SK-N-SH (cell line): Measurements from ENCODE around the gene PHF14. TPM values are rescaled to one million over a fixed set of nuclear protein-coding genes. Genes with fewer than 3 reads are reported as not detected.

ENCODE experiments used
- CTCF ChIA-PET: fragments of 300-600, 350-600 bp; formaldehyde crosslinking; extraction: SDS; loops from one replicate; lab custom pipeline; 2021; lab: Yijun Ruan, JAX
- POLR2A ChIA-PET: fragments of 350-600 bp; sonication (Branson Sonifier 250); formaldehyde crosslinking; extraction: SDS; loops from one replicate; lab custom pipeline; 2020; ENCODE audit warnings: antibody characterized with exemption, inconsistent platforms; lab: Yijun Ruan, JAX
- DNase-seq: peaks from one replicate; pipeline ENCODE4 v3.0.0; 2012
- H2AFZ ChIP-seq: fragments of 200-600 bp; sonication (generic); 2 replicates; pipeline ENCODE4 v1.8.1; 2016; ENCODE audit warnings: antibody characterized with exemption, mild to moderate bottlenecking, low read depth
- H3F3A ChIP-seq: fragments of 200-600 bp; sonication (generic); replicated peaks from 2 replicates; pipeline ENCODE3; 2016; ENCODE audit warnings: antibody characterized with exemption, mild to moderate bottlenecking; ENCODE audit not compliant: insufficient read depth
- H3K27ac ChIP-seq, 2 experiments: fragments of 200-500 bp in 1 of 2; fragments of 200-600 bp in 1 of 2; sonication (Bioruptor generic) in 1 of 2; sonication (generic), shearing (Covaris generic) in 1 of 2; 2 replicates each; pipeline versions ENCODE4 v1.5.1 to v1.6.1; 2014 to 2016; ENCODE audit warnings: low read depth in 2 of 2, inconsistent platforms in 1 of 2, low read length in 1 of 2, mild to moderate bottlenecking in 1 of 2, mixed read lengths in 1 of 2
- H3K27me3 ChIP-seq: fragments of 200-600 bp; sonication (generic), shearing (Covaris generic); 2 replicates; pipeline ENCODE4 v1.6.1; 2016; ENCODE audit warnings: mixed run types; ENCODE audit not compliant: insufficient read depth
- H3K36me3 ChIP-seq, 2 experiments: fragments of 200-500 bp in 1 of 2; fragments of 200-600 bp in 1 of 2; sonication (Bioruptor generic) in 1 of 2; sonication (generic) in 1 of 2; replicated peaks in 1 of 2; 2 replicates each; pipeline versions ENCODE3 to v1.5.1; 2014 to 2016; ENCODE audit warnings: low read length in 1 of 2, mild to moderate bottlenecking in 1 of 2; ENCODE audit not compliant: insufficient read depth in 2 of 2, control insufficient read depth in 1 of 2
- H3K4me1 ChIP-seq, 2 experiments: fragments of 200-500 bp in 1 of 2; fragments of 200-600 bp in 1 of 2; sonication (Bioruptor generic) in 1 of 2; sonication (generic), shearing (Covaris generic) in 1 of 2; 2 replicates each; pipeline versions ENCODE4 v1.5.1 to v1.6.1; 2014 to 2016; ENCODE audit warnings: low read depth in 1 of 2, low read length in 1 of 2, mixed run types in 1 of 2; ENCODE audit not compliant: insufficient read depth in 2 of 2, control insufficient read depth in 1 of 2
- H3K4me2 ChIP-seq: fragments of 200-600 bp; sonication (generic), shearing (Covaris generic); 2 replicates; pipeline ENCODE4 v1.6.1; 2017; ENCODE audit warnings: mixed run types
- H3K4me3 ChIP-seq, 2 experiments: fragments of 200-500 bp in 1 of 2; fragments of 200-600 bp in 1 of 2; sonication (Bioruptor generic) in 1 of 2; sonication (generic), shearing (Covaris generic) in 1 of 2; 2 replicates each; pipeline versions ENCODE4 v1.5.1 to v1.8.1; 2014 to 2016; ENCODE audit warnings: low read depth in 2 of 2, inconsistent platforms in 1 of 2, low read length in 1 of 2, mild to moderate bottlenecking in 1 of 2, mixed read lengths in 1 of 2, moderate library complexity in 1 of 2
- H3K79me2 ChIP-seq: fragments of 200-600 bp; sonication (generic); 2 replicates; pipeline ENCODE4 v1.8.1; 2017; ENCODE audit warnings: mild to moderate bottlenecking; ENCODE audit not compliant: insufficient read depth
- H3K9ac ChIP-seq: fragments of 200-600 bp; sonication (generic); 2 replicates; pipeline ENCODE4 v1.6.1; 2017; ENCODE audit warnings: mixed run types
- H3K9me2 ChIP-seq: fragments of 200-600 bp; sonication (generic); 2 replicates; pipeline ENCODE4 v1.6.1; 2017; ENCODE audit warnings: mixed run types
- H3K9me3 ChIP-seq: fragments of 200-600 bp; sonication (generic); 2 replicates; pipeline ENCODE4 v1.6.1; 2017; ENCODE audit warnings: mixed run types, mild to moderate bottlenecking, moderate library complexity
- H4K20me1 ChIP-seq: fragments of 200-600 bp; sonication (generic); 2 replicates; pipeline ENCODE4 v1.6.1; 2017; ENCODE audit warnings: mild to moderate bottlenecking, mixed run types; ENCODE audit not compliant: insufficient read depth
- EZH2phosphoT487 ChIP-seq: fragments of 200-600 bp; sonication (generic); IDR thresholded peaks from 2 replicates; pipeline ENCODE4 v1.6.1; 2017; ENCODE audit warnings: low read depth, mixed run types, mild to moderate bottlenecking, antibody characterized with exemption, moderate library complexity, borderline replicate concordance
- FOXJ3 ChIP-seq: sonication (generic); formaldehyde crosslinking; IDR thresholded peaks from 2 replicates; pipeline ENCODE4 v1.5.1; 2020; ENCODE audit warnings: mild to moderate bottlenecking, missing genetic modification reagents
- FOXM1 ChIP-seq: IDR thresholded peaks from 2 replicates; pipeline ENCODE4 v1.4.0; 2012; ENCODE audit warnings: low read depth, mild to moderate bottlenecking
- GABPA ChIP-seq: IDR thresholded peaks from 2 replicates; pipeline ENCODE4 v1.4.0; 2012; ENCODE audit warnings: low read depth, mild to moderate bottlenecking
- JUND ChIP-seq: IDR thresholded peaks from 2 replicates; pipeline ENCODE4 v1.4.0; 2012
- MEF2A ChIP-seq: IDR thresholded peaks from 2 replicates; pipeline ENCODE4 v1.4.0; 2012; ENCODE audit warnings: low read depth, borderline replicate concordance
- NFIC ChIP-seq: IDR thresholded peaks from 2 replicates; pipeline ENCODE4 v1.4.0; 2012; ENCODE audit warnings: borderline replicate concordance
- NRF1 ChIP-seq: IDR thresholded peaks from 2 replicates; pipeline ENCODE4 v1.6.1; 2012; ENCODE audit warnings: low read depth, mild to moderate bottlenecking, low read length
- POLR2AphosphoS5 ChIP-seq: IDR thresholded peaks from 2 replicates; pipeline ENCODE4 v1.6.1; 2012; ENCODE audit warnings: low read depth, low read length
- RAD21 ChIP-seq: IDR thresholded peaks from 2 replicates; pipeline ENCODE4 v1.6.1; 2012; ENCODE audit warnings: mild to moderate bottlenecking, low read length
- RFX5 ChIP-seq: IDR thresholded peaks from 2 replicates; pipeline ENCODE4 v1.6.1; 2012; ENCODE audit warnings: mild to moderate bottlenecking, improper control_type of control experiment, low read length
- SMC3 ChIP-seq: IDR thresholded peaks from 2 replicates; pipeline ENCODE4 v1.6.1; 2012; ENCODE audit warnings: low read depth, low read length, improper control_type of control experiment
- TCF12 ChIP-seq: IDR thresholded peaks from 2 replicates; pipeline ENCODE4 v1.4.0; 2012
- WGBS: methylation state at CpG from one replicate; pipeline ENCODE4 v1.1.6; 2017; ENCODE audit warnings: low lambda C conversion rate; 5-methylcytosine and 5-hydroxymethylcytosine counted together
- polyA plus RNA-seq, 3 experiments: library from polyadenylated mRNA; depleted of rRNA; stranded (reverse); fragments of >200 nt; gene quantifications; 2 replicates each; pipeline ENCODE4 v1.2.3, GENCODE V29; 2012
- TF ChIP-seq, protein P1 (sequence below): IDR thresholded peaks from 2 replicates; pipeline ENCODE4 v1.4.0; 2012; ENCODE audit warnings: low read depth, borderline replicate concordance
- TF ChIP-seq, protein P2 (sequence below): IDR thresholded peaks from 2 replicates; pipeline ENCODE4 v1.4.0; 2012; ENCODE audit warnings: low read depth, borderline replicate concordance
- TF ChIP-seq, protein P3 (sequence below): fragments of 200-600 bp; sonication (generic); IDR thresholded peaks from 2 replicates; pipeline ENCODE4 v1.6.1; 2017; ENCODE audit warnings: antibody characterized with exemption, mild to moderate bottlenecking, moderate library complexity
- TF ChIP-seq, protein P4 (sequence below): IDR thresholded peaks from 2 replicates; pipeline ENCODE4; 2012
- TF ChIP-seq, protein P5 (sequence below): fragments of 150-350 bp; IDR thresholded peaks from 2 replicates; pipeline ENCODE4 v1.6.1; 2017; ENCODE audit warnings: antibody characterized with exemption, low read length, low read depth, borderline replicate concordance

PHF14 gene
- polyA plus RNA-seq, 1 of the 3 experiments (the other 2 are of a cell fraction): 19.2 TPM

DNA sequence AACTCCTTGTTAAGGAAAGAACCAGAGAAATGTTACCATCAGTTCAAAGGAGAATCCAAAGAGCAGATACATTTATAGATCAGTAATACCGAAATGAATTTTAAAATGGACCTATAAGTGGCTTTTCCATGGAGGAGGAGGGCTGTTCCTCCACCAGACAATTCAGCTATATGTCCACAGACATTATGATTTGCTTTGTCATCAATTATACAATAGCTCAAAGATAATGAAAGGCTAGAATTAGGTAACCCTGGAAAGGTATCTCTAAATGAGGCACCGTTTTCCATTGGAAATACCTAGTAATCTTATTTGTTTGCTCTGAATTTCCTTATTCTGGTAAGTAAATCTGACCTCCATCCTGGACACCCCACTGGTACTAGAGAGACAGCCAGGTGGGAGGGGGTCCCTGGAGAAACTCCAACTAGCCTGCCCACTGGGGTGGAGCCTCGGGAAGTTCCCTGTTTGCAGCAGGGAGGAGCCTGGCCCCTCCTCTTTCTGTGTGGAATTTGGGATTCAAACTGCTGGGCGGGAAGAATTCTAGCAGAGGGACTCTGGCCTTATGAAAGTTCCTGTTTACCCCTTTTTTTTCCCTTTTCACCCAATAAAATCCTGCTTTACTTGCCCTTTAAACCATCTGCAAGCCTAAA, 218.0 kb downstream of the PHF14 start:
- Histone ChIP-seq H3K9ac (no peak overlapping the region), H3F3A (no peaks in the 10 kb centered on the region), H3K9me3 (no peaks in the 10 kb centered on the region), H4K20me1 (no peaks in the 10 kb centered on the region), H3K4me3 (no peak overlapping the region), H3K9me2 (no peaks in the 10 kb centered on the region), H3K36me3 (no peaks in the 10 kb centered on the region), H2AFZ (no peak overlapping the region), H3K4me1 (peaks cover 0 to 8% of the 10 kb centered on the region in 2 experiments; a peak in 2 of 4 replicates), H3K27me3 (no peaks in the 10 kb centered on the region), H3K79me2 (no peaks in the 10 kb centered on the region), H3K27ac (no peak overlapping the region), H3K4me2 (no peak overlapping the region)
- ChIA-PET POLR2A (no interaction called here), CTCF (interaction anchor here (1.1 kb wide), 1 partner anchor 251 kb away, joined by 3 read pairs; no protein-coding TSS in a partner anchor)
- WGBS: 54% methylated on average over 4 of the region's 4 CpGs
- no peak for DNase-seq
- no peak for TF ChIP-seq POLR2AphosphoS5

DNA sequence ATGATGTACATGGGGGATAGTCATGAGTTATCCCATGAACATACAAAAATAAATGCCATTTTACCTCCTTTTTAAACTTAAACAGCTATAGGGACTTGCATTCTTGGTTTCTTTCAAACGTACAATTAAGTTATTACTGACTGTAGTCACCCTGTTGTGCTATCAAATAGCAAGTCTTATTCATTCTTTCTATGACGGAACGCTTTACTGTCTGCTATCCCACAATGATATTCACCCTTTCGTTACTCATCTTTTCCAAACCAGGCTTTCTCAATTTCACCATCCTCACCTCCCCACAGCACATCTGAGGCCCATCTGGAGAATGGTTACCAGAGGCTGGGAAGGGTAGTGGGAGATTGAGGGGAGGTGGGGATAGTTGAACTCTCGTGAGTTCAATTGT, 218.8 kb downstream of the PHF14 start:
- ChIA-PET CTCF (interaction anchor here (1.0 to 1.1 kb wide), 2 partner anchors 19 to 40 kb away, joined by 3 read pairs; no protein-coding TSS in a partner anchor), POLR2A (no interaction called here)
- Histone ChIP-seq H3K27ac (no peak overlapping the region), H3K4me3 (no peak overlapping the region), H3K27me3 (no peaks in the 10 kb centered on the region), H3K36me3 (no peaks in the 10 kb centered on the region), H3K9ac (no peak overlapping the region), H3K4me2 (no peak overlapping the region), H3K9me3 (no peaks in the 10 kb centered on the region), H3K4me1 (peaks cover 0 to 8% of the 10 kb centered on the region in 2 experiments; a peak in 2 of 4 replicates), H4K20me1 (no peaks in the 10 kb centered on the region), H3F3A (no peaks in the 10 kb centered on the region), H3K79me2 (no peaks in the 10 kb centered on the region), H2AFZ (no peak overlapping the region), H3K9me2 (no peaks in the 10 kb centered on the region)
- 74% methylated on average over 5 of the region's 5 CpGs for WGBS
- DNase-seq: no peak
- TF ChIP-seq, protein P1, sequence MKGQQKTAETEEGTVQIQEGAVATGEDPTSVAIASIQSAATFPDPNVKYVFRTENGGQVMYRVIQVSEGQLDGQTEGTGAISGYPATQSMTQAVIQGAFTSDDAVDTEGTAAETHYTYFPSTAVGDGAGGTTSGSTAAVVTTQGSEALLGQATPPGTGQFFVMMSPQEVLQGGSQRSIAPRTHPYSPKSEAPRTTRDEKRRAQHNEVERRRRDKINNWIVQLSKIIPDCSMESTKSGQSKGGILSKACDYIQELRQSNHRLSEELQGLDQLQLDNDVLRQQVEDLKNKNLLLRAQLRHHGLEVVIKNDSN: no peak
- TF ChIP-seq TCF12 (no peak), EZH2phosphoT487 (no peak), NRF1 (no peak), NFIC (no peak), JUND (no peak), SMC3 (no peak), RAD21 (no peak), MEF2A (no peak), FOXJ3 (no peak), RFX5 (no peak), GABPA (no peak), FOXM1 (no peak)
- TF ChIP-seq, protein P2, sequence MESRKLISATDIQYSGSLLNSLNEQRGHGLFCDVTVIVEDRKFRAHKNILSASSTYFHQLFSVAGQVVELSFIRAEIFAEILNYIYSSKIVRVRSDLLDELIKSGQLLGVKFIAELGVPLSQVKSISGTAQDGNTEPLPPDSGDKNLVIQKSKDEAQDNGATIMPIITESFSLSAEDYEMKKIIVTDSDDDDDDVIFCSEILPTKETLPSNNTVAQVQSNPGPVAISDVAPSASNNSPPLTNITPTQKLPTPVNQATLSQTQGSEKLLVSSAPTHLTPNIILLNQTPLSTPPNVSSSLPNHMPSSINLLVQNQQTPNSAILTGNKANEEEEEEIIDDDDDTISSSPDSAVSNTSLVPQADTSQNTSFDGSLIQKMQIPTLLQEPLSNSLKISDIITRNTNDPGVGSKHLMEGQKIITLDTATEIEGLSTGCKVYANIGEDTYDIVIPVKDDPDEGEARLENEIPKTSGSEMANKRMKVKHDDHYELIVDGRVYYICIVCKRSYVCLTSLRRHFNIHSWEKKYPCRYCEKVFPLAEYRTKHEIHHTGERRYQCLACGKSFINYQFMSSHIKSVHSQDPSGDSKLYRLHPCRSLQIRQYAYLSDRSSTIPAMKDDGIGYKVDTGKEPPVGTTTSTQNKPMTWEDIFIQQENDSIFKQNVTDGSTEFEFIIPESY: no peak
- TF ChIP-seq, protein P3, sequence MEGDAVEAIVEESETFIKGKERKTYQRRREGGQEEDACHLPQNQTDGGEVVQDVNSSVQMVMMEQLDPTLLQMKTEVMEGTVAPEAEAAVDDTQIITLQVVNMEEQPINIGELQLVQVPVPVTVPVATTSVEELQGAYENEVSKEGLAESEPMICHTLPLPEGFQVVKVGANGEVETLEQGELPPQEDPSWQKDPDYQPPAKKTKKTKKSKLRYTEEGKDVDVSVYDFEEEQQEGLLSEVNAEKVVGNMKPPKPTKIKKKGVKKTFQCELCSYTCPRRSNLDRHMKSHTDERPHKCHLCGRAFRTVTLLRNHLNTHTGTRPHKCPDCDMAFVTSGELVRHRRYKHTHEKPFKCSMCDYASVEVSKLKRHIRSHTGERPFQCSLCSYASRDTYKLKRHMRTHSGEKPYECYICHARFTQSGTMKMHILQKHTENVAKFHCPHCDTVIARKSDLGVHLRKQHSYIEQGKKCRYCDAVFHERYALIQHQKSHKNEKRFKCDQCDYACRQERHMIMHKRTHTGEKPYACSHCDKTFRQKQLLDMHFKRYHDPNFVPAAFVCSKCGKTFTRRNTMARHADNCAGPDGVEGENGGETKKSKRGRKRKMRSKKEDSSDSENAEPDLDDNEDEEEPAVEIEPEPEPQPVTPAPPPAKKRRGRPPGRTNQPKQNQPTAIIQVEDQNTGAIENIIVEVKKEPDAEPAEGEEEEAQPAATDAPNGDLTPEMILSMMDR: no peak
- TF ChIP-seq, protein P4, sequence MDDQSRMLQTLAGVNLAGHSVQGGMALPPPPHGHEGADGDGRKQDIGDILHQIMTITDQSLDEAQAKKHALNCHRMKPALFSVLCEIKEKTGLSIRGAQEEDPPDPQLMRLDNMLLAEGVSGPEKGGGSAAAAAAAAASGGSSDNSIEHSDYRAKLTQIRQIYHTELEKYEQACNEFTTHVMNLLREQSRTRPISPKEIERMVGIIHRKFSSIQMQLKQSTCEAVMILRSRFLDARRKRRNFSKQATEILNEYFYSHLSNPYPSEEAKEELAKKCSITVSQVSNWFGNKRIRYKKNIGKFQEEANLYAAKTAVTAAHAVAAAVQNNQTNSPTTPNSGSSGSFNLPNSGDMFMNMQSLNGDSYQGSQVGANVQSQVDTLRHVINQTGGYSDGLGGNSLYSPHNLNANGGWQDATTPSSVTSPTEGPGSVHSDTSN: no peak
- TF ChIP-seq, protein P5, sequence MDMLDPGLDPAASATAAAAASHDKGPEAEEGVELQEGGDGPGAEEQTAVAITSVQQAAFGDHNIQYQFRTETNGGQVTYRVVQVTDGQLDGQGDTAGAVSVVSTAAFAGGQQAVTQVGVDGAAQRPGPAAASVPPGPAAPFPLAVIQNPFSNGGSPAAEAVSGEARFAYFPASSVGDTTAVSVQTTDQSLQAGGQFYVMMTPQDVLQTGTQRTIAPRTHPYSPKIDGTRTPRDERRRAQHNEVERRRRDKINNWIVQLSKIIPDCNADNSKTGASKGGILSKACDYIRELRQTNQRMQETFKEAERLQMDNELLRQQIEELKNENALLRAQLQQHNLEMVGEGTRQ: no peak
